K562 (cell line): Measurements from ENCODE around the gene HES4. TPM values are rescaled to one million over a fixed set of nuclear protein-coding genes. Genes with fewer than 3 reads are reported as not detected.

Source experiments
- ATF7 ChIP-seq: fragments of 450-650 bp; IDR thresholded peaks from 2 replicates; pipeline ENCODE4 v1.7.1; 2014; ENCODE audit warnings: mild to moderate bottlenecking, moderate library complexity
- CTCF ChIP-seq, 3 experiments: IDR thresholded peaks in 2 of 3; conservative IDR thresholded peaks in 1 of 3; 2 replicates each; pipeline ENCODE4 v1.5.1; 2011 to 2012; ENCODE audit warnings: low read length in 3 of 3, mild to moderate bottlenecking in 3 of 3, control low read depth in 2 of 3, improper control_type of control experiment in 1 of 3, inconsistent platforms in 1 of 3, low read depth in 1 of 3, mixed read lengths in 1 of 3, moderate library complexity in 1 of 3; ENCODE audit not compliant: insufficient read depth in 2 of 3
- CXXC5 ChIP-seq: fragments of 250-450 bp; sonication (Bioruptor Pico); IDR thresholded peaks from 2 replicates; pipeline ENCODE4 v1.8.0; 2022; ENCODE audit warnings: inconsistent platforms, mild to moderate bottlenecking, moderate library complexity
- ESRRA ChIP-seq: fragments of 450-650 bp; IDR thresholded peaks from 2 replicates; pipeline ENCODE4 v1.6.1; 2014; ENCODE audit warnings: low read depth, mild to moderate bottlenecking, moderate library complexity, borderline replicate concordance
- FOXP4 ChIP-seq: sonication (generic); formaldehyde crosslinking; IDR thresholded peaks from 2 replicates; pipeline ENCODE4 v1.8.0; 2022; ENCODE audit warnings: mild to moderate bottlenecking, missing genetic modification reagents, borderline replicate concordance
- RB1 ChIP-seq: fragments of 450-650 bp; IDR thresholded peaks from 2 replicates; pipeline ENCODE4 v1.6.1; 2017; ENCODE audit warnings: low read depth, mild to moderate bottlenecking
- SMAD4 ChIP-seq: fragments of 250-450 bp; sonication (Bioruptor Pico); conservative IDR thresholded peaks from 2 replicates; pipeline ENCODE4 v1.8.0; 2021; ENCODE audit warnings: inconsistent platforms, mild to moderate bottlenecking, moderate library complexity
- STAG1 ChIP-seq: sonication (generic); formaldehyde crosslinking; IDR thresholded peaks from 2 replicates; pipeline ENCODE4 v1.5.0; 2020; ENCODE audit warnings: missing genetic modification reagents, borderline replicate concordance
- YBX1 ChIP-seq: fragments of 450-650 bp; IDR thresholded peaks from 2 replicates; pipeline ENCODE4 v1.7.1; 2016; ENCODE audit warnings: mild to moderate bottlenecking
- ZMIZ1 ChIP-seq, 2 experiments: fragments of 150-350 bp in 1 of 2; IDR thresholded peaks; 2 replicates each; pipeline ENCODE4 v1.6.1; 2012 to 2016; ENCODE audit warnings: low read depth in 2 of 2, low read length in 2 of 2, mild to moderate bottlenecking in 1 of 2, moderate library complexity in 1 of 2
- ZNF740 ChIP-seq, 3 experiments: fragments of 200-800 bp in 1 of 3; sonication (Bioruptor generic) in 1 of 3; sonication (generic) in 1 of 3; formaldehyde crosslinking in 1 of 3; IDR thresholded peaks; 2 replicates each; pipeline versions ENCODE4 v1.6.1 to v1.8.0; 2016 to 2022; ENCODE audit warnings: mild to moderate bottlenecking in 2 of 3, missing compliant biosample characterization in 2 of 3, missing genetic modification characterization in 2 of 3, missing genetic modification reagents in 1 of 3
- polyA plus RNA-seq, 8 experiments: library from polyadenylated mRNA; depleted of rRNA in 4 of 8; stranded (reverse) in 5 of 8; unstranded in 3 of 8; fragments of >200 nt; fragmentation: Nextera tagmentation in 2 of 8; fragmentation: Illumina TruSeq in 1 of 8; extraction: Ambion mirVana in 2 of 8; extraction: Trizol in 1 of 8; gene quantifications; 2 replicates each; pipeline versions ENCODE4 v1.2.1 to v1.2.3, GENCODE V29; 2011 to 2014; ENCODE audit warnings: inconsistent platforms in 1 of 8, missing spikeins in 1 of 8
- total RNA-seq, 7 experiments: library from RNA; depleted of rRNA in 6 of 7; stranded (reverse); fragments of >200 nt in 6 of 7; fragmentation: Illumina TruSeq in 2 of 7; extraction: Trizol in 2 of 7; gene quantifications; 2 replicates each; pipeline versions ENCODE4 v1.2.1 to v1.2.3, GENCODE V29; 2011 to 2021; ENCODE audit warnings: low replicate concordance in 1 of 7

HES4 gene
- total and polyA plus RNA-seq, 9 of the 15 experiments (the other 6 are each of a cell fraction or from before 2014, with no cell fraction given) = 0.21 to 43.7 (median 5.3) TPM; not detected in 2

GRCh38 chr1:975896-976683, 23.8 kb downstream of the HES4 start (continued):
- TF ChIP-seq ZMIZ1 (IDR thresholded peaks at IDR 0.05; ENCODE audit: low read depth in 2 of 2, low read length in 2 of 2) = no peak
- TF ChIP-seq ESRRA = peak; percentile 46; the same call in 1 of the 2 replicates
- peak; percentile 63 to 74 (median 70) for TF ChIP-seq CTCF (IDR thresholded peaks at IDR 0.05 in 2 of 3, conservative IDR thresholded peaks at IDR 0.05 in 1 of 3; ENCODE audit: insufficient read depth in 2 of 3, low read depth in 1 of 3, low read length in 3 of 3)
- 0 out of 2 replicates have a peak, but pooled peaks have one; percentile 10 for TF ChIP-seq ATF7
- peak; percentile 32; the same call in 1 of the 2 replicates for TF ChIP-seq RB1
- TF ChIP-seq CXXC5 (CRISPR knock-in tag) = peak; percentile 29; the same call in 1 of the 2 replicates
- TF ChIP-seq YBX1 = no peak
- 0 out of 2 replicates have a peak, but pooled peaks have one; percentile 36 for TF ChIP-seq FOXP4 (CRISPR knock-in tag)
- TF ChIP-seq ZNF740 (CRISPR knock-in tag; IDR thresholded peaks at IDR 0.05) = peak; percentile 73; the same call in 1 of the 2 replicates
- no peak for TF ChIP-seq ZNF740 (tag; IDR thresholded peaks at IDR 0.05)
- peak; percentile 63; the same call in 1 of the 2 replicates for TF ChIP-seq STAG1
- TF ChIP-seq SMAD4 (CRISPR knock-in tag) = 0 out of 2 replicates have a peak, but pooled peaks have one; percentile 18
